Fibroblast of villous mesenchyme (primary cell): Measurements from ENCODE around the gene L2HGDH. TPM values are rescaled to one million over a fixed set of nuclear protein-coding genes. Genes with fewer than 3 reads are reported as not detected.

Source experiments
- DNase-seq: peaks from one replicate; pipeline ENCODE4 v3.0.0-alpha.2; 2010; ENCODE audit warnings: low read depth
- H3K4me3 ChIP-seq: 2 replicates; pipeline ENCODE4 v1.5.1; 2011; ENCODE audit warnings: low read depth, mild to moderate bottlenecking, low read length
- CTCF ChIP-seq: IDR thresholded peaks from 2 replicates; pipeline ENCODE4 v1.5.1; 2012; ENCODE audit warnings: low read depth, mild to moderate bottlenecking, low read length; ENCODE audit not compliant: insufficient read depth
- small RNA-seq: library from RNA; depleted of rRNA; stranded (forward); fragments of <200 nt; gene quantifications from one replicate; pipeline ENCODE3, GENCODE V24; 2012
- total RNA-seq: library from RNA; depleted of rRNA; stranded (reverse); fragments of >200 nt; gene quantifications from 2 replicates; pipeline ENCODE4 v1.2.3, GENCODE V29; 2012

Gene L2HGDH
- total RNA-seq, 1 donor, result 4.3 TPM

- no peak overlapping the region for H3K4me3 ChIP-seq
- no peak for DNase-seq
- no peak for TF ChIP-seq CTCF
Measured at GRCh38 chr14:50213795-50214194, 98.2 kb downstream of the L2HGDH start.

- TF ChIP-seq CTCF, result no peak
Measured at GRCh38 chr14:50212726-50213125, 99.3 kb downstream of the L2HGDH start.

GRCh38 chr14:50210074-50210473, 102.0 kb downstream of the L2HGDH start:
- no peak for DNase-seq
- no peak for TF ChIP-seq CTCF
- H3K4me3 ChIP-seq, result no peak overlapping the region

More at GRCh38 chr14:50212726-50213125, 99.3 kb downstream of the L2HGDH start:
- H3K4me3 ChIP-seq, result no peak overlapping the region
- DNase-seq, result no peak

DNA sequence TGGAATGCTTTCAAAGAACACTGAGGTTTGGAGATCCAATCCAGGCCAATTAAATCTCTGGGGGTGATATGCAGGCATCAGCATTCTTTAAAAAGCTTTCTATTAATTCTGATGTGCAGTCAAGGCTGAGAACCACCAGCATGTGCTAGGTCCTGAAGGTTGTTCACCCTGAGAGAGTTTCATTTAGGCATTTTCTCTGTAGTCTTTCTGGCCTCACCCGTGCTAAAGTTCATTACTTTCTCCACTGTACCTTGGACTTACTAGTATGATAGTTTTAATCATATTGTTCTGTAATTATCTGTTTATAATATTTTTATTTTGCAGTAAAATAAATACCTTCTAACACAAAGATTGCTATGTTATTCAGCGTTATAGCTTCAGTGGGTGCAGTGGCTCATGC, 113.5 kb downstream of the L2HGDH start:
- TF ChIP-seq CTCF, result no peak
- no peak overlapping the region for H3K4me3 ChIP-seq

GRCh38 chr14:50191499-50191898, 120.5 kb downstream of the L2HGDH start:
- no peak for DNase-seq
- no peak overlapping the region for H3K4me3 ChIP-seq
- no peak for TF ChIP-seq CTCF

More for the DNA sequence above, 113.5 kb downstream of the L2HGDH start:
- DNase-seq, result no peak

Small RNAs within 50 kb of the gene (small RNA-seq; reads per million reads assigned to genes)
- 0.94 reads per million, percentile 7 among the genes with 10 or more reads in this experiment for gene MIR4504

Other genes with a start within 250 kb of the L2HGDH start
- gene VCPKMT, start 195.7 kb downstream of the L2HGDH start, total RNA-seq, result 6.4 and 7.8 TPM in 2 replicates
- gene SOS2, start 80.7 kb downstream of the L2HGDH start, total RNA-seq, result 24.5 and 27.2 TPM in 2 replicates
- gene DMAC2L, start 95 bp upstream of the L2HGDH start, total RNA-seq, result 3.5 and 5.2 TPM in 2 replicates
- 8.7 and 12.1 TPM in 2 replicates for gene CDKL1, start 84.7 kb upstream of the L2HGDH start, total RNA-seq
- gene MAP4K5, start 220.3 kb upstream of the L2HGDH start, total RNA-seq, result 94.4 and 109 TPM in 2 replicates
- 2.6 and 6.9 TPM in 2 replicates for gene ATL1, start 247.9 kb upstream of the L2HGDH start, total RNA-seq